ENCODE data around the gene FBXL7. TPM values are rescaled to one million over a fixed set of nuclear protein-coding genes. Genes with fewer than 3 reads are reported as not detected.

The FBXL7 gene
- total RNA-seq, 1 donor from 2014 or later, result 12.3 TPM

DNA sequence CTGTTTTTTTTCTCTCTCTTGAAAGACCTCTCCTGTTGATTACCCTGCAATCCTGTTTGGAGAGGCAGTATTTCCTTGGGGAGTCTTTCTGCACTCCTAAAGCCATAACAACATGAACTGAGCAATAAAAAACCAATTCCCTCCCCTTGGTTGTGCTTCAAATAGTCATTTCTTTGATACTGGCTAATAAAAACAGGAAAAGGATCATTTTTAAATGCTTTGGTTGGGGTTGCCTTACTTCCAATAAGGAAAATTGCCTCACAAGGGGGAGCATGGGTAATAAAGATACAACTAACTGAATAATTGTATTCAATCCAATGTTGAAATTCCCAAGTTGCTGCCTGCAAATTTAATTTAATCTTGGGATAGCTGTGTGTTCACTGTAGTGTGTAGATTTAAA is 13.9 kb downstream of the FBXL7 start:
- Histone ChIP-seq H2AFZ (replicated peaks) (no peak overlapping the region), H3K4me1 (no peaks in the 10 kb centered on the region), H3F3A (ENCODE audit: low read depth) (no peaks in the 10 kb centered on the region), H3K4me3 (no peak overlapping the region), H3K27ac (no peak overlapping the region), H3K79me2 (ENCODE audit: low read depth) (peaks cover 83% of the 10 kb centered on the region), H3K9ac (no peak overlapping the region), H3K4me2 (no peak overlapping the region), H3K9me3 (ENCODE audit: low read depth) (no peaks in the 10 kb centered on the region), H3K27me3 (no peaks in the 10 kb centered on the region), H3K36me3 (peaks cover 8% of the 10 kb centered on the region), H4K20me1 (ENCODE audit: low read depth) (no peaks in the 10 kb centered on the region)
- Mint-ChIP-seq H3K27ac (no peak overlapping the region), H3K27me3 (ENCODE audit: insufficient read depth, low read depth) (no peaks in the 10 kb centered on the region), H3K36me3 (peaks cover 36% of the 10 kb centered on the region), H3K4me3 (no peak overlapping the region), H3K4me1 (no peaks in the 10 kb centered on the region), H3K9me3 (no peaks in the 10 kb centered on the region)
- TF ChIP-seq EZH2 (IDR thresholded peaks at IDR 0.05) (no peak), EZH2phosphoT487 (IDR thresholded peaks at IDR 0.05) (no peak)
- no peak for DNase-seq (ENCODE audit: low spot score)

DNA sequence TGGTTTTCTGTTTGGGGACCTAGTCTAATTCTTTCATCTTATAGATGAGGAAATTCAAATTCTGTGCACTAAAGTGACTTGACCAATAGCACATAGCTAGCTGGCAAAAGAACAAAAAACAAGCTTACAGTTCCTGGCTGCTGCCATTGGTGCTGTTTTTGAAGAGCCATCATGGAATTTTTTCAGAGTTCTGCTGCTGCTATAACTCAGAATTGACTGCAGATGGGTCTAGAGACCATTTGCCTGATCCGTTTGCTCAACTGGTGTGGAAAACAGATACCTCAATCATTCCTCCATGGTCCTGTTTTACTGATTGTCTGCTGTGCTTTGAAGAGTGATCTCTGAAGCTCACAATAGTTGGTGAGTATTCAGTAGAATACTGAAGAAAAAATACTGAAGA is 15.2 kb downstream of the FBXL7 start:
- Mint-ChIP-seq H3K36me3 (peaks cover 36% of the 10 kb centered on the region), H3K9me3 (no peaks in the 10 kb centered on the region), H3K4me3 (no peak overlapping the region), H3K27ac (no peak overlapping the region), H3K27me3 (ENCODE audit: insufficient read depth, low read depth) (no peaks in the 10 kb centered on the region), H3K4me1 (no peaks in the 10 kb centered on the region)
- Histone ChIP-seq H3K36me3 (peaks cover 8% of the 10 kb centered on the region), H3K9ac (no peak overlapping the region), H3K4me2 (no peak overlapping the region), H3K9me3 (ENCODE audit: low read depth) (no peaks in the 10 kb centered on the region), H3K27ac (no peak overlapping the region), H3K79me2 (ENCODE audit: low read depth) (peaks cover 76% of the 10 kb centered on the region), H3K4me1 (no peaks in the 10 kb centered on the region), H3K27me3 (no peaks in the 10 kb centered on the region), H4K20me1 (ENCODE audit: low read depth) (no peaks in the 10 kb centered on the region), H2AFZ (replicated peaks) (no peak overlapping the region), H3F3A (ENCODE audit: low read depth) (no peaks in the 10 kb centered on the region), H3K4me3 (no peak overlapping the region)
- DNase-seq (ENCODE audit: low spot score), result no peak
- TF ChIP-seq EZH2phosphoT487 (IDR thresholded peaks at IDR 0.05) (no peak), EZH2 (IDR thresholded peaks at IDR 0.05) (no peak)
- TF ChIP-seq, protein P1, sequence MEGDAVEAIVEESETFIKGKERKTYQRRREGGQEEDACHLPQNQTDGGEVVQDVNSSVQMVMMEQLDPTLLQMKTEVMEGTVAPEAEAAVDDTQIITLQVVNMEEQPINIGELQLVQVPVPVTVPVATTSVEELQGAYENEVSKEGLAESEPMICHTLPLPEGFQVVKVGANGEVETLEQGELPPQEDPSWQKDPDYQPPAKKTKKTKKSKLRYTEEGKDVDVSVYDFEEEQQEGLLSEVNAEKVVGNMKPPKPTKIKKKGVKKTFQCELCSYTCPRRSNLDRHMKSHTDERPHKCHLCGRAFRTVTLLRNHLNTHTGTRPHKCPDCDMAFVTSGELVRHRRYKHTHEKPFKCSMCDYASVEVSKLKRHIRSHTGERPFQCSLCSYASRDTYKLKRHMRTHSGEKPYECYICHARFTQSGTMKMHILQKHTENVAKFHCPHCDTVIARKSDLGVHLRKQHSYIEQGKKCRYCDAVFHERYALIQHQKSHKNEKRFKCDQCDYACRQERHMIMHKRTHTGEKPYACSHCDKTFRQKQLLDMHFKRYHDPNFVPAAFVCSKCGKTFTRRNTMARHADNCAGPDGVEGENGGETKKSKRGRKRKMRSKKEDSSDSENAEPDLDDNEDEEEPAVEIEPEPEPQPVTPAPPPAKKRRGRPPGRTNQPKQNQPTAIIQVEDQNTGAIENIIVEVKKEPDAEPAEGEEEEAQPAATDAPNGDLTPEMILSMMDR (IDR thresholded peaks at IDR 0.05), result no peak

DNA sequence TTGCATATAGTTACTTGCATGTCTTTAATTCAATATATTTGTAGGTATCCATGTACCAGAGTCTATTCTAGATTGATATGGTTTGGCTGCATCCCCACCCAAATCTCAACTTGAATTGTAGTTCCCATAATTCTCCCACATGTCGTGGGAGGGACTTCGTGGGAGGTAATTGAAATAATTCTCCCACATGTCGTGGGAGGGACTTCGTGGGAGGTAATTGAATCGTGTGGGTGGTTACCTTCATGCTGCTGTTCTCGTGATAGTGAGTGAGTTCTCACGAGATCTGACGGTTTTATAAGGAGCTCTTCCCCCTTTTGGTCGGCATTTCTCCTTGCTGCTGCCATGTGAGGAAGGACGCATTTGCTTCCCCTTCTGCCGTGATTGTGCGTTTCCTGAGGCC is 16.5 kb downstream of the FBXL7 start:
- no peaks in the 10 kb centered on the region for H3K9me3 Mint-ChIP-seq
- Histone ChIP-seq H3K4me1 (peaks cover 4% of the 10 kb centered on the region), H3F3A (ENCODE audit: low read depth) (no peaks in the 10 kb centered on the region), H4K20me1 (ENCODE audit: low read depth) (no peaks in the 10 kb centered on the region), H3K79me2 (ENCODE audit: low read depth) (peaks cover 73% of the 10 kb centered on the region), H3K4me3 (no peak overlapping the region), H3K9ac (no peak overlapping the region), H3K4me2 (no peak overlapping the region), H3K27me3 (no peaks in the 10 kb centered on the region), H2AFZ (replicated peaks) (no peak overlapping the region), H3K27ac (no peak overlapping the region), H3K9me3 (ENCODE audit: low read depth) (no peaks in the 10 kb centered on the region), H3K36me3 (peaks cover 8% of the 10 kb centered on the region)
- H3K27ac Mint-ChIP-seq, result no peak overlapping the region
- TF ChIP-seq, protein P1 (IDR thresholded peaks at IDR 0.05), result no peak
- TF ChIP-seq EZH2phosphoT487 (IDR thresholded peaks at IDR 0.05), result no peak
- H3K36me3 Mint-ChIP-seq, result peaks cover 36% of the 10 kb centered on the region
- peaks cover 8% of the 10 kb centered on the region for H3K4me1 Mint-ChIP-seq
- H3K27me3 Mint-ChIP-seq (ENCODE audit: insufficient read depth, low read depth), result no peaks in the 10 kb centered on the region
- no peak for DNase-seq (ENCODE audit: low spot score)
- H3K4me3 Mint-ChIP-seq, result no peak overlapping the region

DNA sequence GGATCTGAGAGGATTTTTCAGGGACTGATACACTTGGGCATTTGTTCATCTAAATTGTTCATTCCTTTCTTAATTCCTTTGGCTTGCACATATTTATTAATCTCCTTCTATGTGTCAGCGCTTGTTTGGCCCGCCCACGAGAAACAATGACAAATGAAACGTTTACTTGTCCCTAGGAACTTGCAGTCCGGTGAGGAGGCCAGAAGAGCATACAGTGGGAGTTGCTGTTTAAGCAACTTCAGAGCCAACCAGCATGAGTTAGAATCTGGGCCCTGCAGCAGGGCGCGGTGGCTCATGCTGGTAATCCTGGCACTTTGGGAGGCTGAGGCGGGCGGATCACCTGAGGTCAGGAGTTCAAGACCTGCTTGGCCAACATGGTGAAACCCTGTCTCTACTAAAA is 18.8 kb downstream of the FBXL7 start:
- peaks cover 2% of the 10 kb centered on the region for H3K27me3 Mint-ChIP-seq (ENCODE audit: insufficient read depth, low read depth)
- Histone ChIP-seq H3K4me3 (no peak overlapping the region), H3K9ac (no peak overlapping the region), H3K27ac (no peak overlapping the region), H3K4me1 (peaks cover 17% of the 10 kb centered on the region), H3K36me3 (no peaks in the 10 kb centered on the region), H3K27me3 (no peaks in the 10 kb centered on the region), H3K79me2 (ENCODE audit: low read depth) (peaks cover 69% of the 10 kb centered on the region), H2AFZ (replicated peaks) (no peak overlapping the region), H3F3A (ENCODE audit: low read depth) (no peaks in the 10 kb centered on the region), H4K20me1 (ENCODE audit: low read depth) (no peaks in the 10 kb centered on the region), H3K4me2 (no peak overlapping the region), H3K9me3 (ENCODE audit: low read depth) (no peaks in the 10 kb centered on the region)
- H3K9me3 Mint-ChIP-seq, result no peaks in the 10 kb centered on the region
- DNase-seq (ENCODE audit: low spot score), result no peak
- peaks cover 29% of the 10 kb centered on the region for H3K36me3 Mint-ChIP-seq
- no peak overlapping the region for H3K27ac Mint-ChIP-seq
- TF ChIP-seq, protein P1 (IDR thresholded peaks at IDR 0.05), result no peak
- TF ChIP-seq EZH2phosphoT487 (IDR thresholded peaks at IDR 0.05) (no peak), EZH2 (IDR thresholded peaks at IDR 0.05) (no peak)
- no peak overlapping the region for H3K4me3 Mint-ChIP-seq
- H3K4me1 Mint-ChIP-seq, result peaks cover 19% of the 10 kb centered on the region
